M059J (cell line): Measurements from ENCODE around the gene EPDR1. TPM values are rescaled to one million over a fixed set of nuclear protein-coding genes. Genes with fewer than 3 reads are reported as not detected.

Experiments used
- DNase-seq: peaks from one replicate; pipeline ENCODE4 v3.0.0-alpha.2; 2012; ENCODE audit warnings: low read depth
- total RNA-seq: library from RNA; depleted of rRNA; stranded (reverse); fragments of >200 nt; shearing (Covaris generic); gene quantifications from 2 replicates; pipeline ENCODE4 v1.2.3, GENCODE V29; 2014; rRNA removed

Gene EPDR1
- total RNA-seq: 66.3 and 73.0 TPM in 2 replicates

- DNase-seq: peak; percentile 86
Observed at GRCh38 chr7:37920305-37920848, at the start of gene EPDR1. EPDR1 (plus strand) TSS chr7:37920640; CDS start chr7:37920940, 300 bp downstream.

- no peak for DNase-seq
Observed at GRCh38 chr7:37882086-37882485, 38.4 kb upstream of the EPDR1 start.

GRCh38 chr7:37893359-37893758, 27.1 kb upstream of the EPDR1 start:
- no peak for DNase-seq

- DNase-seq: no peak
Observed at GRCh38 chr7:37894671-37895070, 25.8 kb upstream of the EPDR1 start.

GRCh38 chr7:37899712-37900247, 20.7 kb upstream of the EPDR1 start:
- no peak for DNase-seq

GRCh38 chr7:37901236-37901827, 19.1 kb upstream of the EPDR1 start:
- DNase-seq: peak; percentile 60

- DNase-seq: peak; percentile 81
Observed at GRCh38 chr7:37901890-37902524, 18.4 kb upstream of the EPDR1 start.

GRCh38 chr7:37908221-37908788, 12.1 kb upstream of the EPDR1 start:
- DNase-seq: peak; percentile 83

GRCh38 chr7:37912756-37913155, 7.7 kb upstream of the EPDR1 start:
- no peak for DNase-seq

GRCh38 chr7:37915438-37915837, 5.0 kb upstream of the EPDR1 start:
- DNase-seq: peak; percentile 19

GRCh38 chr7:37916017-37916672, 4.3 kb upstream of the EPDR1 start:
- DNase-seq: peak; percentile 31

GRCh38 chr7:37916673-37917660, 3.5 kb upstream of the EPDR1 start, which contains the start of gene SFRP4:
SFRP4 (minus strand) TSS chr7:37916817; CDS start chr7:37916537, 280 bp downstream.
- DNase-seq: peak; percentile 82

- no peak for DNase-seq
Observed at GRCh38 chr7:37918526-37918925, 1.9 kb upstream of the EPDR1 start.

- peak; percentile 69 for DNase-seq
Observed at GRCh38 chr7:37920849-37921805, 687 bp downstream of the EPDR1 start.

- no peak for DNase-seq
Observed at GRCh38 chr7:37921876-37922275, 1.4 kb downstream of the EPDR1 start.

- DNase-seq: no peak
Observed at GRCh38 chr7:37923996-37924395, 3.6 kb downstream of the EPDR1 start.

- DNase-seq: peak; percentile 56
Observed at GRCh38 chr7:37924491-37925041, 4.1 kb downstream of the EPDR1 start.

- no peak for DNase-seq
Observed at GRCh38 chr7:37925620-37926019, 5.2 kb downstream of the EPDR1 start.

- DNase-seq: no peak
Observed at GRCh38 chr7:37927773-37928444, 7.5 kb downstream of the EPDR1 start.
